GM03348 (cell line): ENCODE measurements around the gene BBOF1.

Experiments
- DNase-seq: peaks from one replicate; pipeline ENCODE4 v3.0.0; 2012; ENCODE audit warnings: low spot score

BBOF1 gene

DNA sequence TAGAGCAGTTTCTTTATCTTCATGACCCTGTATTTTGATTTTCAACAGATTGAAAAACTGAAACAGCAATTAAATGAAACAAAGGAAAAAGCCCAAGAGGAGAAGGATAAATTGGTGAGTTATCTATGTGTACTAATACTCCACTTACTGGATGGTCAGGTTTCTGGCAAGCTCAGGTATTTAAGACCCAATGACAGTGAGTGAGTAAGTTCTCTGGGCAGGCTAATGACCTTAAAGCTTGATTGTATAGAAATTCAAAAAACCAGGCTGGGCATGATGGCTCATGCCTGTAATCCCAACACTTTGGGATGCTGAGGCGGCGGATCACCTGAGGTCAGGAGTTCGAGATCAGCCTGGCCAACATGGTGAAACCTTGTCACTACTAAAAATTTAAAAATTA is 10.0 kb downstream of the BBOF1 start:
- DNase-seq, result no peak

DNA sequence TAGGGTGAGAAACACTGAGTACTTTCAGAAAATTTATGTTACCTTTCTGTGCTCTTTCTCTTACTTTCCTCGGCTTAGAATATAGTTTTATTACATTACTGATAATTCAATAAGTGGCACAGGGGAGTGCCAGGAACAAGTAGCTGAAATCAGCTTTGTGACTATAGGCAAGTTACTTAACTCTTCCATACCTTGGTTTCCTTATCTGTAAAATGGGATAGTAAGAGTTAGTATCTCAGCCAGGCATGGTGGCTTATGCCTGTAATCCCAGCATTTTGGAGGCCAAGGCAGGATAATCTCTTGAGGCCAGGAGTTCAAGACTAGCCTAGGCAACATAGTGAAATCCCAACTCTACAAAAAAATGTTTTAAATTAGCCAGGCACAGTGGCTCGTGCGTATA is 15.4 kb downstream of the BBOF1 start:
- DNase-seq, result no peak

DNA sequence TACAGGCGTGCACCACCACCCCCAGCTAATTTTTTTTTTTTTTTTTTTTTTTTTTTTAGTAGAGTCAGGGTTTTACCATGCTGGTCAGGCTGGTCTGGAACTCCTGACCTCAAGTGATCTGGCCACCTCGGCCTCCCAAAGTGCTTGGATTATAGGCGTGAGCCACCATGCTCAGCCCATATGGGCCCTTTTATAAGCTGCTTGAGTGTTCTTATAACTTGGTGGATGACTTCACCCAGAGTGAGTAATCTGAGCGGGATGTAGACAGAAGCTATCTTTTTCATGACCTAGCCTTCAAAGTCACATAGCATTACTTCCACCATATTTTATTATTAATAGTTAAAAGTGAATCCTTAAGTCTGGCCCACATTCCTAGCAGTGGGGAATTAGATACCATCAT is 16.4 kb downstream of the BBOF1 start:
- peak; percentile 40 for DNase-seq

DNA sequence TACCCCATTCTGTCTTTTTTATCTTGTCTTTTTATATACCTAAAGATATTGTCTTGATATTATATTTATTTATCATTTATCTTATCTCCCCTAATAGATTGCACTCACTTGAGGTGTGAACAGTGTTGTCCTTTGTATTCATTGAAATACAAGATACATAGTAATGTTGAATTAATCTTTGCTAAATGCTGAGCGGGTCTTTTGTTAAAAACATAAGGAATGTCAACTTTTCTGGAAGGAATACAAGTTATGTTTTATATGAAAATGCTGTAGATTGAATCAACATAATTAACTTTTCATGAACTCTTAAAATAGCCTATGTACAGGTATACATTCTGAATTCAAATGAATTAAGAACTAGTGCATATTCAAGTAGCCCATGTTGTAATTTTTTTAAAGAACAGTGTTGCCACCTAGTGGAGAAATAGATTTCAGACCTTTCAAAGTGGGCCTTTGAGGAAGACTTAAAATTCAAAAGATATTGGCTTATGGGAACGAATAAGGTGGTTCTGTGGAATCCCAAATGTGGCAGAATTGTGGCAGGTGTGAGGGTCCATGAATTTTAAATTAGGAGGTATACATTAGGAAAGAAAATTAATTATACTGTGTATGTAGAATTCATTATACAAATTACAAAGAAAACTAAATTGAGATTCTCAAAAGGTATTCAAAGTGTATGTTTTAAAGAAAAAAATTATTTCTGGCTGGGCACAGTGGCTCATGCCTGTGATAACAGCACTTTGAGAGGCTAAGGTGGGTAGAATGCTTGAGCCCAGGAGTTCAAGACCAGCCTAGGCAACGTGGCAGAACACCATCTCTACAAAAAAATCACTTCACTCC is 19.1 kb downstream of the BBOF1 start:
- peak; percentile 61 for DNase-seq

DNA sequence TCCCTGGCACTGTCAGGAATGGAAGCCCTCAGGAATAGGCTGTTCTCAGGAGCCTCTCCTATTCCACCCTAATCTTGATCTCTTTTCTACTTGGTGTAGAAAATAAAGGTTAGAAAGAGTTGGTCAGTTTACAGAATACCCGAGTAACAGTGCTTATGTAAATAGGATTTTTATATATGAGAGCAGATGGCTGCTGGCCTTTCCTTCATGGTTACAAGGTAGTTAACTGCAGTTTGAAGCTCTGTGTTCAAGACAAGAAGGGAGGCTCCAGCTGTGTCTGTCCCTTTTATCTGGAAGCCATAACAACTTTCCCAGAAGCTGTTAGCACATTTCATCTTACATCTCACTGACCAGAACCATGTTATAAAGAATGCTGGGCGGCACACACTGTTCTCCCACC is 23.1 kb downstream of the BBOF1 start:
- no peak for DNase-seq

DNA sequence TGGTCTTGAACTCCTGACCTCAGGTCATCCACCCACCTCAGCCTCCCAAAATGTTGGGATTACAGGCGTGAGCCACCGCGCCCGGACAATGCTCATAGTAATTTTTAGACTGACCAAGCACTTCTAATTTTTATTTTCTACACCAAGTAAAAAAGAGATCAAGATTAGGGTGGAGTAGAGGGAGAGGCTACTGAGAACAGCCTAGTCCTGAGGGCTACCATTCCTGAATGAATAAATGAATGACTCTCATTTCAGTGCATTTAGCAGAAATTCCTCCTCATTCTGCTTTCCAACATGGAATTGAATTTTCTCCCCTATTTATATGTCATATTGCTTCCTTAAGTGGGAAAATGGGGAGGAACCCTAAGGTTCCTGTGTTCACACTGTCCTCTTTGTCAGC is 26.4 kb downstream of the BBOF1 start:
- no peak for DNase-seq

DNA sequence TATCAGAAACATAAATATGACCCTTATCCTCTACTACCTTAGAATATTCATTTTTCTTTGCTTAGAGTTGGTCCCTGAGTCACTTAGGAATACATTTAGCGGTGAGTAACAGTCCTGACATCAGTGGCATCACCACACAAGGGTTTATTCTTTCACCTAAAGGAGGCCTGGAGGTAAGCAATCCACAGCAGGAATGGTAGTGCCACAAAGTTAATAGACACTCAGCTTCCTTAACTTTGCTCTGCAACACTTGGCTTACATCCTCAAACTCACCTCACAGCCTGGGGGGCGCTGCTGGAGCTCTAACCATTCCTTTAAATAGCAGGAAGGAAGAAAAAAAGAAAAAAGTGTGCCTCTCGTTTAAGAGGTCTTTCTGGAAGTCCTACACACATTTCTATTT is 29.1 kb downstream of the BBOF1 start:
- no peak for DNase-seq

DNA sequence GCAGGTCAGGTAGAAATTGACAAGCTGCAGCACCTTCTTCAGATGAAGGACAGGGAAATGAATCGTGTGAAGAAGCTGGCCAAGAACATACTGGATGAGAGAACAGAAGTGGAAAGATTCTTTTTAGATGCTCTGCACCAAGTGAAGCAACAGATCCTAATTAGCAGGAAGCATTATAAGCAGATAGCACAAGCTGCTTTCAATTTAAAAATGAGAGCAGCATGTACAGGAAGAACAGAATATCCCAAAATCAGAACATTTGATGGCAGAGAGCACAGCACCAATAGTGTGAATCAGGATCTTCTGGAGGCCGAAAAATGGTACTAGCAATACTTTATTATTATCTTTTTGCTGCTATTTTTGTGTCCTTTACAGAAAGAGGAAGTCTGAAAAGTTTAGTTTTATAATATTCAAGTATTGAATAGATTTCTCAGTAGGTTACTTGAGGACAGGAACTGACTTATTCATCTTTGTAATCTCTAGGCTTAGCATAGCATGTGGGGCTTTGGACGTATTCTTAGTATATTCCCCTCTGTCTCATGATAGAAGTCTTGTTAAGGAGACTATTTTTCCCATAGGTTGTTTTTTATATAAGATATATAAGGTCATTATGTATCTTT is 30.8 kb downstream of the BBOF1 start:
- DNase-seq, result peak; percentile 14

DNA sequence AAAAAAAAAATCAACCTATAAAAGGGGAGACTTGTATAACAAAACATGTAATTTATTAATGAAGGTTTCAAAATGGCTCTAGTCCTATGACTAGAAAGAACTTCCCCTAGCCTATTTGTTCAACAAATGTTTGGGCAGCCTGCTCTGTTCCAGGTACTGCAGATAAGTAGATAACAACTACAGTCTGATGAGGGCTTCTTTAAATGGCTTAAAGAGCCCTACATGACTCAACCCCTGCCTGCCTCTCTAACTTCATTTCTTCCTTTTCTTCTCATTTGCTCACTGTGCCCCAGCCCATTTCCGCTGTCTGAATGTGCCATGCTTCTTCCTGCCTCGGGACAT is 43.6 kb downstream of the BBOF1 start:
- DNase-seq, result no peak

DNA sequence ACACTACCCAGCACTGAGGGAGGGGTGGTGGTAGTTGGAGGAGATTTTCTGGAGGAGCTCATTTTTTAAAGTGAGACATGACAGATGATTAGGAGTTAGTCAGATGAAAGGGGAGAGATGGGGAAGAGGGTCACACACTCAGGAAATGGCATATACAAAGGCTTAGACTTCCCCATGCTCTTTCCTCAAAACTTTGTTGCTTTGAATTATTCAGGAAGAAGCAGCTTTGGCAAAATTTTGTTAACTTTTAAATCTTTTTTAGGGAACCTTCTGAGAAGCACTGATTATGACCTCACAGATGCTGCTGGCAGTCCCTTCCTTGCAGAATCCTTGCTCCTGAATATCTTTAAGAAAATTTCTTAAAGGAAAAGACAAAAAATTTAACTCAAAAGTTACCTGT is 45.3 kb downstream of the BBOF1 start:
- DNase-seq, result no peak

DNA sequence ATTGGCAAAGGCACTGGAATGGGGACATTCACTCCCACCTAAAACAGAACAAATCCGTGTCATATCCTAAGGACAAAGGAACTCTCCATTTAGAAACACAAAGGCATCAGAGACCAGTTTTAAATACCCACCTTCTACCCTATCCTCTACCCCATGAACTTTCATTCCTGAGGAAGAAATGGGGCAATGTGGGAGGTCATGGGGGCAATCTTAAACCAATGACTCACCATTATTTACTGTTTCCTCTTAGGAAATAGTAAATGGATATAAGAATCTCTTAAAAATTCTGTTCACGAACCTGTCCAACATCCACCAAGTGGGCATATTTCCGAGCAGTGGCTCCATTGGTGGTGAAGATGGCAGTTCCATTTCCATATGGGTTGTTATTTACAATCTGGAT is 45.7 kb downstream of the BBOF1 start:
- no peak for DNase-seq

DNA sequence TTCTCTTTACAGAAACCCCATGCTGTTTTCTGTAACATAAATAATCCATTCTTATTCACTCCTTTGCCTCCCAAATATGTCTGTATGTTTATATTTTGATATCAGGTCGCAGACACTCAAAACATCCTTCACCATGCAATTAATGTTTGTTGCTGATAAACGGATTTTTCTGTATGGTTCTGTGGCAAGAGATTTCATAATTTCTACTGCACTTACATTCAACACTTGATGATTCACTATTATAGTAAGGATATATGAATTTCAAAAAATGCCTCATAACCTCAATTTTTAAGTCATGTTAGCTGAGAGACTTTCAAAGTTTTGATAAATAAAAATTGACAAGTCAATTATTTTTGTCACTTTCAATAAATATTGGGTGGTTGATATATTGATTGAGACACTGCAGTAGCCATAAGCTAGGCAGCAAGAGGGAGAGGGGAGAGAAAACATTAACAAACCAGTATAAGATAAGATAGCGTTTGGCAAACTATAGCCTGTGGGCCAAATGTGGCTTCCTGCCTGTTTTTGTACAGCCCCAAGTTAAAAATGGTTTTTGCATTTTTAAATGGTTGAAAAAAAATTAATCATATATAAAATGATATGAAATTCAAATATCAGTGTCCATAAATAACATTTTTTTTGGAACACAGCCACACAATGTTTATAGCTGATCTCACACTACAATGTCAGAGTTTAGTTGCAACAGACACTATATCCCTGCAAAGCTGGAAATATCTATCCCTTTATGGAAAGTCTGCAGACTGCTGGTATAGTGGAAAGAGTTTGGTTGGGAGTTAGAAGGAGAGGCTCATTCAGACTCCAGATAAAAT is 46.8 kb downstream of the BBOF1 start:
- DNase-seq, result no peak

DNA sequence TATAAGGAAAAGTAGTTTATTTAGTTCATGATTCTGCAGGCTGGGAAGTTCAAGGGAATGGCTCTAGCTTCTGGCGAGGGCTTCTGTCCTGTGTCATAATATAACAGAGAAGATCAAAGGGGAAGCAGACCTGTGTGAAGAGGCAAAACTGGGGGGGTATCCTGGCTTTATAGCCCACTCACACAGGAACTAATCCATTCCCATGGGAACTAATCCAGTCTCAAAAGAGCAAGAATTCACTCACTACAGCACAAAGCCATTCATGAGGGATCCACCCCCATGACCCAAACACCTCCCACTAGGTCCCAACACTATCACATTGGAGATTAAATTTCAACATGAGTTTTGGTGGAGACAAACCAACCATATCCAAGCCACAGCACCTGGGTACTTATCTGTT is 58.3 kb downstream of the BBOF1 start:
- DNase-seq, result no peak

DNA sequence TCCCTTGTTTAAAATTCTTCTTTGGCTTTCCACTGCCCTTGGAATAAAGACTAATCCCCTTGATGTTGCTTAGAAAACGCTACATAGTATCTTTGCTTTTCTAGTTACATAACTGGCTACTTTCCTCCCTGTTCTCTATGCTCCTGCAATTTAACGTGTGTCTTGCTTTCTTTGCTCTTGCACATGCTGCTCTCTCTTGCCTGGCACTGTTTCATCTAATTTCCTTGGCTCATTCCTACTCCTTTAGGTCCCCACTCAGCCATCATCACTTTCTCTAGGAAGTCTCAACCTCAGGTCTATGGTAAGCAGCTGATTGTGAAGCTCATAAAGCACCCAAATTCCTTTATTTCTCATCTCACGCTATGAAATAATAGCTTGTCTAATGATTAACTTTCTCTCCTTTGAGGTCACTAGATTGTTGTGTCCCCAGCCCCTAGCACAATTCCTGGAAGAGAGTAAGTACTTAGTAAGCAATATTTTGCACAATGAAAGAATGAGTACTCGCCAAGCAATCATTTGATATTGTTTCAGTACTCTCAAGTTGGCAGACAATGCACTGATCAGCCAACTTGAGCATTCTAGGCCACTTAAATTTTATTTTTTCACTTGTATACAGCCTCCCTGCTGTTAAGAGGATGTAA is 61.8 kb downstream of the BBOF1 start:
- DNase-seq, result no peak

DNA sequence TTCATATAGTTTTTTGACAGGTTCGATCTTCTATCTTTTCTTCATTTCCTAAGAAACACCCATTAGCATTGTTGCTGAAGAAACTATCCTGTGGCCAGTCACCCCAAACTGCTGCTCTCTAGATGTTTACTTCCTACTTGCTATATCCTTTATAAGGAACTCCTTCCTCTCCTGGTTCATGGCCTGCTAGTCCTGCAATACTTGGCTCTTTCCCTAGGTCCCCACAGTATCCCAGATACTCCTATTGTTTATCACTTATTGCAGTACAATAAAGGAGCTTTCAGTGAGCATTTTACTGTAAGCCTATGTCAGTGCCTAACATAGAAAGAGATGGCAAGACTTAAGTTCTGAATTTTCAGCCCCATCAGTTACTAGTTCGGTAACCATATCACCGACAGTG is 62.3 kb downstream of the BBOF1 start:
- DNase-seq, result no peak

DNA sequence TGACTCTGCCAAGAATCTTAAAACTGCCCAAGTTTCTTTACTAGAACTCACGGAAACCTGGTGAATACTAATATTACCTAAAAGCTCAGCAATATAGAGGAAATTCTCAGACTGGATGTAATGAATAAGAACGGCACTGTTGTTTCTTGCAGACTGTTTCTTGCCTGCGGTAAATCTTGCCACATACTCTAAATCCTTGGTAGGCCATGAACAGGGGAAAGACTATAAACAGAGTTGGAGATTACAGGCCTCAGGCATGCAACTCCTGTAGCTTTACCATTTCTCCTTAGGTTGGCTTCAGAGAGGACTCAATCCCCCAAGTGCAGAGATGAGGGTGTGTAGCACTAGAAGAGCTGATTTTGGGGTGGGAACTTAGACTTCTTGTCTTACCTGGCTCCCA is 64.0 kb downstream of the BBOF1 start:
- DNase-seq, result no peak

DNA sequence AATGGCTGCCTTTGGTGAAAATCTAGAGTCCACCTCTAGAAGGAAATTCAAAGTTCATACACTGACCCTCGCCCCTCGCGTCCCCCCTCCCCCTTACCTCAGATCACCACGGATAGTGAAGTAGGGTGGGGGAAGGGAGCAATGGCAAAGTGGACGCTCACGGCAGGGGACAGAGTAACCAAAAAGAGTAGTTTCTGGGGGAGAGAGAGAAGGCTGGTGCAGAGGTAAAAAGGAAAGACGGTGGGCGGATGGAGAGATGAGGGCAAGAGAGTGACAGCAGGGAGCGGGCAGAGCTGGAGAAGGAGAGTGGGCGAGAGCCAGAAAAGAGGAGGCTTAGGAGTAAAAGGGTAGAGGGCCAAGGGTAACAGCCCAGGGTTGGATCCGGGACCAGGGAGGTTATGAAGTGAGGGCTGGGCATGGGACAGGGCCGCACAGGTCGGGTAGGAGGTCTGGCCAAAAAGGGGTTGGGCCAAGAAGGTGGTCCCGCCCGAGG is 64.7 kb downstream of the BBOF1 start:
- no peak for DNase-seq

DNA sequence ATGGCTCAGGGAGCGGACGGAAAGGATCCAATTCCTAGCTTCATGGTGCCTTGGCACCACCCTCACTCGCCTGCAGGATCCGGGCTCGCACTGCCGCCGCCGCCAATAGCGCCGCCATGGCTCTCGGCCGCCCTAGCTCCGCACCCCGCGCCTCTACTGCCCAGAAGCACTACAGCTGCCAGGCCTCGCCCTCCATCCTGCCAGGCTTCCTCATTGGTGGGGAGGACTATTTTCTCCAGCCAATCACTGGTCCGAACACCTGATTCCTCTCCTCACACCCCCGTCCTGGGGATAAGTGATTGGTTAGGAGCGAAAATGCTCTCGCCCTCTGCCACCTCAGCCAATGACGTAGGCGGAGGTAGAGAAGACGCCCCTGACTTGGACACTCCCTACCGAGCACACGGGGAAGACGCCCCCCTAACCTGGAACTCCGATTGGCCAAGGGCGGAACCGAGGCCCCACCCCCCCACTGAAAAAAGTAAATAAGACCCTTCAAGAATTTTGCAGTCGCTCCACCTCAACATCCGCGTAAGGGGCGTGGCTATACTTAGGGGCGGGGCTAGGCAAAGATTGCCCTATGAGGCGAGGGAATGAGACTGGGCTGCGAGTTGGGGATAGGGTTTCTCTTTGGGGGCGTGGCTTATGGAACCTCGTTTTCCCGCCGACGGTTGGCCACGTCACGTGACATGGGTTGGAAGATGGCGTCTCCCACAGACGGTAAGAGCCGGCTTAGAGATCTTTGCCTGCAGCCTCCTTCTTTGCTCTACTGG is 65.3 kb downstream of the BBOF1 start, which contains the start of the genes ALDH6A1 and LIN52:
TSS of gene ALDH6A1 (minus strand) at position 177 of the 770 bp plus-strand sequence. CDS start at position 118, 59 bp downstream.
TSS of gene LIN52 (plus strand) at position 680 of the 770 bp plus-strand sequence. CDS start at position 699, 19 bp downstream.
- peak; percentile 99 for DNase-seq

DNA sequence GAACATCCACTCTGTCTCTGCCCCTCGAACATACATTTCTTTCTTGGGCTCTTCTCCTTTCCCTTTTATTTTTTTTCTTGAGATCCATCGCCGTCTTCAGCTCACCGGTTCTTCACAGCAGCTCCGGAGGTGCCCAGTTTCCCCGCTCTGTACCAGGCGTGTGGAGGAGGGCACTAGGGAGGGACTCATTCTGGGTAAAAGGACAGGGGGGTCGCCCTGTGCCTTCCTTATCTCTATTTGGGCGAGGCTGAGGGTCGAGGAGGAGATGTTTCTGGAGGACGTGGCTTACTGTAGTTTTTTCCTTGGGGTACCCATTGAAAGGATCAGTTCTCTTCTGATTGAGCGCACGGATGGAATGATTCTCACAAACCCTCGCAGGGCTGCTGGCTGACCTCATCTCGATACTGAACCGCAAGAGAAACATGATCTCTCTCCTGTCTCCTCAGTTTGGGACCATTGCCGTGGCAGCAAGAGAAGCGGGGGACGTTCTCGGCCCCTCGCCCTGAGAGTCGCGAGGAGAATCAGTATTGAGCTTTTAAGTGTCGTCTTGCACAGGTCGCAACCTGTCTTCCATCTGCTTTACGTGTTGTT is 66.0 kb downstream of the BBOF1 start:
- peak; percentile 47 for DNase-seq

DNA sequence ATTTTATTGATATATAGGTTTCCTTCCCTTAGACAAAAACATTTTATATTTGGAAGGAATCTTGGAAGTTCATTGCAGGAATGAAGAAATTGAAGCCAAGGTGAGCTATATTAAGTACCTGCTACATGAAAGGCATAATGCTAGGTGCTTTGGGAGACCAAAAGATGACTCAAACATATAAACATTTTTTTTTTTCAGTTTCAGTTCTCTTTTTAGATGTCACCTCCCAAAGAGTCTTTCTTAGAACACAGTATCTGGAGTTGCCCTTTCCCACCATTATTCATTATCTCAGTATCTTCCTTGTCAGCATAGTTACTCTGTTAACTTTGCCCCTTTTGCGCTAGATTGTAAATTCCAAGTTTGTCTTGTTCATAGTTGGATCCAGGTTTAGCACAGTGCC is 66.7 kb downstream of the BBOF1 start:
- DNase-seq, result no peak
